MM.1S (cell line): ENCODE measurements around the gene RBFOX2.

ENCODE experiments used
- DNase-seq: peaks from one replicate; pipeline ENCODE4 v3.0.0-alpha.2; 2015
- H2AFZ ChIP-seq: fragments of 300-600 bp; sonication (generic); 2 replicates; pipeline ENCODE4 v1.6.0; 2016; ENCODE audit warnings: antibody characterized with exemption, low read length
- H3F3A ChIP-seq: fragments of 300-600 bp; sonication (generic); 2 replicates; pipeline ENCODE4 v1.6.1; 2016; ENCODE audit warnings: mild to moderate bottlenecking, antibody characterized with exemption, low read length, moderate library complexity, mixed read lengths; ENCODE audit not compliant: insufficient read depth
- H3K27ac ChIP-seq: fragments of 300-600 bp; sonication (generic); 2 replicates; pipeline ENCODE4 v1.5.1; 2016; ENCODE audit warnings: mild to moderate bottlenecking, low read length
- H3K27me3 ChIP-seq: fragments of 300-600 bp; sonication (generic); replicated peaks from 2 replicates; pipeline ENCODE4 v1.6.0; 2016; ENCODE audit warnings: low read length; ENCODE audit not compliant: insufficient read depth
- H3K36me3 ChIP-seq: fragments of 300-600 bp; sonication (generic); replicated peaks from 2 replicates; pipeline ENCODE4 v1.6.1; 2016; ENCODE audit warnings: mild to moderate bottlenecking, low read length, mixed read lengths; ENCODE audit not compliant: insufficient read depth
- H3K4me1 ChIP-seq: fragments of 300-600 bp; sonication (generic); 2 replicates; pipeline ENCODE4 v1.6.1; 2016; ENCODE audit warnings: low read length, mixed read lengths
- H3K4me2 ChIP-seq: fragments of 300-600 bp; sonication (generic); 2 replicates; pipeline ENCODE4 v1.6.0; 2016; ENCODE audit warnings: low read depth, low read length
- H3K4me3 ChIP-seq: fragments of 300-600 bp; sonication (generic); 2 replicates; pipeline ENCODE4 v1.5.1; 2016; ENCODE audit warnings: low read length, mixed read lengths
- H3K79me2 ChIP-seq: fragments of 300-600 bp; sonication (generic); 2 replicates; pipeline ENCODE4 v1.6.1; 2016; ENCODE audit warnings: mixed run types, low read length, mixed read lengths
- H3K9ac ChIP-seq: fragments of 300-600 bp; sonication (generic); 2 replicates; pipeline ENCODE4 v1.6.1; 2016; ENCODE audit warnings: low read length, mixed read lengths
- H3K9me2 ChIP-seq: fragments of 300-600 bp; sonication (generic); replicated peaks from 2 replicates; pipeline ENCODE4 v1.6.1; 2016; ENCODE audit warnings: mild to moderate bottlenecking, low read length, mixed read lengths; ENCODE audit not compliant: insufficient read depth
- H3K9me3 ChIP-seq: fragments of 300-600 bp; sonication (generic); replicated peaks from 2 replicates; pipeline ENCODE4 v1.6.1; 2016; ENCODE audit warnings: mild to moderate bottlenecking, low read length, mixed read lengths; ENCODE audit not compliant: insufficient read depth
- H4K20me1 ChIP-seq: fragments of 300-600 bp; sonication (generic); 2 replicates; pipeline ENCODE4 v1.6.1; 2016; ENCODE audit warnings: mild to moderate bottlenecking, low read length, moderate library complexity, mixed read lengths; ENCODE audit not compliant: insufficient read depth
- CTCF ChIP-seq: fragments of 300-600 bp; sonication (generic); IDR thresholded peaks from 2 replicates; pipeline ENCODE4 v1.5.1; 2016; ENCODE audit warnings: antibody characterized with exemption, low read length, mixed read lengths
- EZH2 ChIP-seq: fragments of 300-600 bp; sonication (generic); optimal IDR thresholded peaks from 2 replicates; pipeline ENCODE3; 2017; ENCODE audit warnings: low read depth, mild to moderate bottlenecking, antibody characterized with exemption, low read length, mixed read lengths
- EZH2phosphoT487 ChIP-seq: fragments of 300-600 bp; sonication (generic); IDR thresholded peaks from 2 replicates; pipeline ENCODE4 v1.6.1; 2018; ENCODE audit warnings: antibody characterized with exemption, low read length

The RBFOX2 gene

DNA sequence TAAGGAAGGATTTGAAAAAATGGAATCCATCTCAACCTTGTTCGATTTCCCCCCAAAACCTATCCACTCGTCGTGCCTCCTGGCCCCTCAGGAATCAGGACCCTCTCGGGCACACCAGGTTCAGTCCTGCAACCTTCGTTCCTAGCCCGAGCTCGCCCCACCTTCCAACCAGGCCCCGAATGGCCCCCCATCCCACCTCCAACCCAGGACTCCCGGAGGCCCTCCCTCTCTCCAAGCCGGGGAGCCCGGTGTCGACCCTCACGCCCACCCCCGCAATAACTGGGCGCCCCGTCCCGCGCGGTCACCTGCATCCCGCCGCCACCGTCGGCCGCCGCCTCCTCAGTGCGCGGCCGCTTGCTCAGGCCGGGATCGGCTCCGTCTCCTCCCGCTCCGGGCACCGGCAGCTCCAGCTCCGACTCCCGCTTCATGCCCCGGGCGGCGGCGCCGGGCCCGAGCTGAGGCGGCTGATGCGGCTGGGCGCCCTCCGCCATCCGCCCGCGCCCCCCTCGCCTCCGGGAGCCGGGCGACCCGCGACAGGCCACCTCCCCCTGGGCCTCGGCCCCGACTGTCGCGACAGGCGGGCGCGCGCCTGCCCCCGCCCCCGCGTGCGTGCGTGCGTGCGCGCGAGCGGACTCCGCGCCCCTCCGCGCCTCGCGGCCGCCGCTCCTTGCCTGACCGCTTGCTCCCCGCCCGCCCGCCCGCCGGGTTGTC, 534 bp downstream of the RBFOX2 start:
- Histone ChIP-seq H3K79me2 (no peaks in the 10 kb centered on the region), H3F3A (peaks cover 10% of the 10 kb centered on the region; the same call in 1 of the 2 replicates), H3K4me1 (0 out of 2 replicates have a peak, but pooled peaks cover 4% of the 10 kb centered on the region), H4K20me1 (no peaks in the 10 kb centered on the region), H3K9me2 (no peaks in the 10 kb centered on the region), H3K4me3 (peak overlapping the region; percentile 67), H3K27me3 (no peaks in the 10 kb centered on the region), H3K9ac (peak overlapping the region; percentile 50; the same call in 1 of the 2 replicates), H3K4me2 (peak overlapping the region; percentile 76), H3K27ac (no peak overlapping the region), H3K9me3 (no peaks in the 10 kb centered on the region), H2AFZ (peak overlapping the region; percentile 77), H3K36me3 (no peaks in the 10 kb centered on the region)
- TF ChIP-seq EZH2 (no peak), EZH2phosphoT487 (no peak), CTCF (no peak)
- DNase-seq, result peak; percentile 52

DNA sequence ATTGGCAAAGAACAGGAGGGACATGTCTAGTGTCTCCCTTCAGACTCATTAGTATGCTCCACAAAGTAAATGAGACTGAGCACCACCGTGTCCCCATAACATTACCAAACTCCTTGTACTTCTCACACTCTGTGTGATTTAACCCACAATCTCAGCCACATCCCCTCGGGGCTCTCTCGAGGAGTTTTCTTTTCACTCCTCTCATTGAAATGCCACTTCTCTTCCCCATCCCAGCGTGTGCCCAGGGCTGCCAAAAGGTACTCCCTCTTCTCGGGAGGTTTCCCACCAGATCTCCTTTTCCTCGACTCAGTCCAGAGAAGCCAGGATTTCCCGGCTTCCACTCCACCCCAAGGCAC, 1.1 kb downstream of the RBFOX2 start:
- Histone ChIP-seq H3F3A (peaks cover 10% of the 10 kb centered on the region; the same call in 1 of the 2 replicates), H2AFZ (peak overlapping the region; percentile 77), H3K9me3 (no peaks in the 10 kb centered on the region), H3K36me3 (no peaks in the 10 kb centered on the region), H3K9ac (peak overlapping the region; percentile 50; the same call in 1 of the 2 replicates), H3K9me2 (no peaks in the 10 kb centered on the region), H3K4me1 (0 out of 2 replicates have a peak, but pooled peaks cover 5% of the 10 kb centered on the region), H3K4me3 (peak overlapping the region; percentile 67), H3K27ac (no peak overlapping the region), H3K79me2 (no peaks in the 10 kb centered on the region), H4K20me1 (no peaks in the 10 kb centered on the region), H3K4me2 (peak overlapping the region; percentile 76), H3K27me3 (no peaks in the 10 kb centered on the region)
- no peak for DNase-seq
- TF ChIP-seq EZH2phosphoT487, result no peak
- no peak for TF ChIP-seq CTCF

DNA sequence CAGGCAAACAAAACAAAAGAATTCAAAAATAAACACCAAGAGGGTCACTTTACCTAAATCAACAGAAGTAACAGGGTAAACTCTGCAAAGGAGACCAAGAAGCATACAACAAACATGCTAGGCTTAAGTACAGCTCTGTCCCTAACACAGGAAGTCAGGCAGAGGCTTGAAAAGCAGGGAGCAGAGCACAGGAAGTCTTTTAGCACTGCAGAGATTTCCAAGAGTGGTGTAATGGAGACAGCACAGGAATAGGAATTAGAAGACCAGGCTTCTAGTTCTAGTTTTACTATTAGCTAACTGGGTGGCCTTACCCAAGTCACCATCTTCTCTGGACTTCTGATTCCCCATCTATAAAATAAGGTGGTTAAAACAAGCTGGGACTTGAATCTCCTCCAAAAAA, 1.9 kb downstream of the RBFOX2 start:
- Histone ChIP-seq H3K4me2 (no peak overlapping the region), H3K9me3 (no peaks in the 10 kb centered on the region), H3K36me3 (no peaks in the 10 kb centered on the region), H3K27me3 (no peaks in the 10 kb centered on the region), H3K9me2 (no peaks in the 10 kb centered on the region), H3K4me3 (no peak overlapping the region), H3K4me1 (0 out of 2 replicates have a peak, but pooled peaks cover 9% of the 10 kb centered on the region), H2AFZ (no peak overlapping the region), H3K27ac (no peak overlapping the region), H4K20me1 (no peaks in the 10 kb centered on the region), H3K9ac (no peak overlapping the region), H3F3A (peaks cover 10% of the 10 kb centered on the region; the same call in 1 of the 2 replicates), H3K79me2 (no peaks in the 10 kb centered on the region)
- no peak for DNase-seq
- TF ChIP-seq EZH2phosphoT487 (no peak), CTCF (no peak), EZH2 (no peak)
